Measurements from ENCODE around the gene ZNF556. TPM values are rescaled to one million over a fixed set of nuclear protein-coding genes. Genes with fewer than 3 reads are reported as not detected.

ZNF556 gene
- total RNA-seq, 1 experiment from 2014 or later, result not detected

- intact Hi-C loops (cut with micrococcal nuclease), result no loop called here
- POLR2A ChIA-PET, result interaction anchor here (0.5 to 1.2 kb wide), 3 partner anchors 9 to 351 kb away, joined by 3 to 4 read pairs (median 4); partner anchors contain the start of gene ZNF555
- H3K9me3 Mint-ChIP-seq (ENCODE audit: unreplicated experiment), result peaks cover 37% of the 10 kb centered on the region
Observed at GRCh38 chr19:2850256-2850925, 16.7 kb upstream of the ZNF556 start.

DNA sequence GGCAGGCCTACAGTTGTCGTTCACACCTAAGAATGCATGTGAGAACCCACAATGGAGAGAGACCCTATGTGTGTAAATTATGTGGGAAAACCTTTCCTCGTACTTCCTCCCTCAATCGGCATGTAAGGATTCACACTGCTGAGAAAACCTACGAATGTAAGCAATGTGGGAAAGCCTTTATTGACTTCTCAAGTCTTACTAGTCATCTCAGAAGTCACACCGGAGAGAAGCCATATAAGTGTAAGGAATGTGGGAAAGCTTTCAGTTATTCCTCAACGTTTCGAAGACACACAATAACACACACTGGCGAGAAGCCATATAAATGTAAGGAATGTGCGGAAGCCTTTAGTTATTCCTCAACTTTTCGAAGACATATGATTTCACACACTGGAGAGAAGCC, 14.5 kb upstream of the ZNF556 start:
- peaks cover 31% of the 10 kb centered on the region for H3K9me3 Mint-ChIP-seq (ENCODE audit: unreplicated experiment)
- ChIA-PET CTCF (no interaction called here), POLR2A (no interaction called here)
- peaks cover 47% of the 10 kb centered on the region for H3K36me3 Mint-ChIP-seq (ENCODE audit: insufficient read depth, unreplicated experiment)
- H3K4me3 Mint-ChIP-seq (ENCODE audit: unreplicated experiment), result no peak overlapping the region
- no peak overlapping the region for H3K27ac Mint-ChIP-seq (ENCODE audit: low read depth, unreplicated experiment)
- no peaks in the 10 kb centered on the region for H3K4me1 Mint-ChIP-seq (ENCODE audit: insufficient read depth, unreplicated experiment)
- no TSS peak for BruUV-seq (replicated peaks)
- no peak for DNase-seq (ENCODE audit: unreplicated experiment)
- intact Hi-C loops (cut with micrococcal nuclease), result no loop called here
- no peak for TF ChIP-seq CTCF (IDR thresholded peaks at IDR 0.05; ENCODE audit: unreplicated experiment)
- no peaks in the 10 kb centered on the region for H3K27me3 Mint-ChIP-seq (ENCODE audit: insufficient read depth, unreplicated experiment)

More at GRCh38 chr19:2850256-2850925, 16.7 kb upstream of the ZNF556 start:
- H3K4me3 Mint-ChIP-seq (ENCODE audit: unreplicated experiment), result no peak overlapping the region
- no peak for TF ChIP-seq CTCF (IDR thresholded peaks at IDR 0.05; ENCODE audit: unreplicated experiment)
- CTCF ChIA-PET, result interaction anchor here (0.6 to 0.8 kb wide), 3 partner anchors 50 to 225 kb away, joined by 3 to 4 read pairs (median 4); no protein-coding TSS in a partner anchor
- no peak for DNase-seq (ENCODE audit: unreplicated experiment)
- no peaks in the 10 kb centered on the region for H3K4me1 Mint-ChIP-seq (ENCODE audit: insufficient read depth, unreplicated experiment)
- H3K27me3 Mint-ChIP-seq (ENCODE audit: insufficient read depth, unreplicated experiment), result no peaks in the 10 kb centered on the region
- peaks cover 43% of the 10 kb centered on the region for H3K36me3 Mint-ChIP-seq (ENCODE audit: insufficient read depth, unreplicated experiment)
- no TSS peak for BruUV-seq (replicated peaks)
- no peak overlapping the region for H3K27ac Mint-ChIP-seq (ENCODE audit: low read depth, unreplicated experiment)

GRCh38 chr19:2853015-2853606, 14.0 kb upstream of the ZNF556 start:
- no TSS peak for BruUV-seq (replicated peaks)
- POLR2A ChIA-PET, result no interaction called here
- Mint-ChIP-seq H3K4me1 (ENCODE audit: insufficient read depth, unreplicated experiment) (no peaks in the 10 kb centered on the region), H3K27me3 (ENCODE audit: insufficient read depth, unreplicated experiment) (no peaks in the 10 kb centered on the region), H3K36me3 (ENCODE audit: insufficient read depth, unreplicated experiment) (peaks cover 47% of the 10 kb centered on the region), H3K27ac (ENCODE audit: low read depth, unreplicated experiment) (no peak overlapping the region), H3K4me3 (ENCODE audit: unreplicated experiment) (no peak overlapping the region), H3K9me3 (ENCODE audit: unreplicated experiment) (peaks cover 31% of the 10 kb centered on the region)
- CTCF ChIA-PET, result no interaction called here
- TF ChIP-seq CTCF (IDR thresholded peaks at IDR 0.05; ENCODE audit: unreplicated experiment), result no peak
- intact Hi-C loops (cut with micrococcal nuclease), result no loop called here
- no peak for DNase-seq (ENCODE audit: unreplicated experiment)

DNA sequence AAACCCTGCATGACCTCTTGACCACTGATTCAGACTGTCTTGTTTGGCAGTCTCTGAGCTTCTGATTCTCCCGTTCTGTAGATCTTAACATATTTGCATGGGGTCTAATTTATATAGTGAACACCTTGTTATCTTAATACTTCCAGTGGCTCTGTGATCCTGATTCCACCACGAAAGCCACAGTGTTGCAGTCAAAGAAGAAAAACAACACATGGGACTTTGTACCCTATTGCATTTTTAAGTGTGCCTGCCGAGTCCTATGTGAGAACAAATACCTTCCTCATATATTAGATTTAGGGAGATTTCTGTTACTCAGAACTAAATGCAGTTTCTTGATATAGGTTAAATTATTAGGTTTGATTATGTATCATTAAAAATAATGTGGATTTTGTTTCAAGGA, 12.3 kb upstream of the ZNF556 start:
- no peak overlapping the region for H3K4me3 Mint-ChIP-seq (ENCODE audit: unreplicated experiment)
- intact Hi-C loops (cut with micrococcal nuclease), result no loop called here
- H3K36me3 Mint-ChIP-seq (ENCODE audit: insufficient read depth, unreplicated experiment), result peaks cover 45% of the 10 kb centered on the region
- H3K27ac Mint-ChIP-seq (ENCODE audit: low read depth, unreplicated experiment), result no peak overlapping the region
- no peaks in the 10 kb centered on the region for H3K27me3 Mint-ChIP-seq (ENCODE audit: insufficient read depth, unreplicated experiment)
- ChIA-PET CTCF (interaction anchor here (1.3 kb wide), 1 partner anchor 32 kb away, joined by 3 read pairs; no protein-coding TSS in a partner anchor), POLR2A (interaction anchor here (1.2 kb wide), 1 partner anchor 14 kb away, joined by 4 read pairs; the partner anchor contains the start of gene ZNF555)
- DNase-seq (ENCODE audit: unreplicated experiment), result no peak
- TF ChIP-seq CTCF (IDR thresholded peaks at IDR 0.05; ENCODE audit: unreplicated experiment), result no peak
- BruUV-seq (replicated peaks), result no TSS peak
- no peaks in the 10 kb centered on the region for H3K4me1 Mint-ChIP-seq (ENCODE audit: insufficient read depth, unreplicated experiment)
- peaks cover 29% of the 10 kb centered on the region for H3K9me3 Mint-ChIP-seq (ENCODE audit: unreplicated experiment)

All from MCF 10A (cell line).